ENCODE data around the gene SFRP4.

SFRP4 gene

GRCh38 chr7:37901890-37902524, 14.6 kb downstream of the SFRP4 start:
- Histone ChIP-seq H3K79me2 (no peaks in the 10 kb centered on the region), H3K4me2 (ENCODE audit: low read length) (no peak overlapping the region), H3K4me1 (peaks cover 8% of the 10 kb centered on the region), H3K36me3 (ENCODE audit: control insufficient read depth, insufficient read depth, low read length) (no peaks in the 10 kb centered on the region), H3K9ac (no peak overlapping the region), H2AFZ (peak overlapping the region; percentile 43), H3K9me3 (ENCODE audit: control insufficient read depth, low read length) (no peaks in the 10 kb centered on the region), H3K27me3 (ENCODE audit: control insufficient read depth, insufficient read depth, low read length) (no peaks in the 10 kb centered on the region), H3K4me3 (ENCODE audit: low read depth, low read length) (no peak overlapping the region), H3K27ac (no peak overlapping the region)
- TF ChIP-seq CTCF (IDR thresholded peaks at IDR 0.05): no peak

GRCh38 chr7:37901236-37901827, 15.3 kb downstream of the SFRP4 start:
- H3K4me3 ChIP-seq (ENCODE audit: low read depth, low read length): no peak overlapping the region
- H3K36me3 ChIP-seq (ENCODE audit: control insufficient read depth, insufficient read depth, low read length): no peaks in the 10 kb centered on the region
- H3K79me2 ChIP-seq: no peaks in the 10 kb centered on the region
- no peaks in the 10 kb centered on the region for H3K27me3 ChIP-seq (ENCODE audit: control insufficient read depth, insufficient read depth, low read length)
- no peak overlapping the region for H2AFZ ChIP-seq
- peak; percentile 63 for TF ChIP-seq CTCF (IDR thresholded peaks at IDR 0.05)
- H3K27ac ChIP-seq: no peak overlapping the region
- no peak overlapping the region for H3K9ac ChIP-seq
- H3K4me1 ChIP-seq: peaks cover 8% of the 10 kb centered on the region
- H3K9me3 ChIP-seq (ENCODE audit: control insufficient read depth, low read length): no peaks in the 10 kb centered on the region
- H3K4me2 ChIP-seq (ENCODE audit: low read length): no peak overlapping the region

GRCh38 chr7:37899712-37900247, 16.8 kb downstream of the SFRP4 start:
- no peak for TF ChIP-seq CTCF (IDR thresholded peaks at IDR 0.05)
- Histone ChIP-seq H3K36me3 (ENCODE audit: control insufficient read depth, insufficient read depth, low read length) (no peaks in the 10 kb centered on the region), H3K9me3 (ENCODE audit: control insufficient read depth, low read length) (no peaks in the 10 kb centered on the region), H2AFZ (no peak overlapping the region), H3K27me3 (ENCODE audit: control insufficient read depth, insufficient read depth, low read length) (no peaks in the 10 kb centered on the region), H3K4me1 (peaks cover 8% of the 10 kb centered on the region), H3K4me3 (ENCODE audit: low read depth, low read length) (no peak overlapping the region), H3K9ac (no peak overlapping the region), H3K27ac (no peak overlapping the region), H3K4me2 (ENCODE audit: low read length) (no peak overlapping the region), H3K79me2 (no peaks in the 10 kb centered on the region)

DNA sequence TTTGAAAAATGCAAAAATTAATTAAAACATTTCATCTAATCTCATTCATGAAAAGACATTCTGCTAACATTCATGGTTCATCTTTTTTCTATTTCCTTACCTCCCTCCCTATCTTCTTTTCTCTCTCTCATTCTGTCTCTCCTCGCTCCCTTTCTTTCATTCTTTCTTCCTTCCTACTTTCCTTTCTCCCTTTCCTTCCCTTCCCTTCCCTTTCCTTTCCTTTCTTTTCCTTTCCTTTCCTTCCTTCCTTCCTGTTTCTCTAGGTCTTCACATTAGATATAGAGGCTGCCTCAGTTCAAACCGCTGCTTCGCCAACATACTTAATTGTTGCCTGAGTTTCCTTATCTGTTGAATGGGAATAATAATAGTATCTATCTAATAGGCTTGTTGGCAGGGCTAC, 21.9 kb downstream of the SFRP4 start:
- Histone ChIP-seq H3K27me3 (ENCODE audit: control insufficient read depth, insufficient read depth, low read length) (no peaks in the 10 kb centered on the region), H3K9ac (no peak overlapping the region), H3K27ac (no peak overlapping the region), H3K36me3 (ENCODE audit: control insufficient read depth, insufficient read depth, low read length) (no peaks in the 10 kb centered on the region), H3K79me2 (no peaks in the 10 kb centered on the region), H3K4me3 (ENCODE audit: low read depth, low read length) (no peak overlapping the region), H2AFZ (no peak overlapping the region), H3K4me1 (no peaks in the 10 kb centered on the region), H3K9me3 (ENCODE audit: control insufficient read depth, low read length) (no peaks in the 10 kb centered on the region), H3K4me2 (ENCODE audit: low read length) (no peak overlapping the region)
- no peak for TF ChIP-seq CTCF (IDR thresholded peaks at IDR 0.05)

GRCh38 chr7:37893359-37893758, 23.3 kb downstream of the SFRP4 start:
- TF ChIP-seq CTCF (IDR thresholded peaks at IDR 0.05): no peak
- no peaks in the 10 kb centered on the region for H3K4me1 ChIP-seq

More at GRCh38 chr7:37893359-37893758, 23.3 kb downstream of the SFRP4 start:
- Histone ChIP-seq H3K27ac (no peak overlapping the region), H3K79me2 (no peaks in the 10 kb centered on the region), H3K27me3 (ENCODE audit: control insufficient read depth, insufficient read depth, low read length) (no peaks in the 10 kb centered on the region), H3K4me3 (ENCODE audit: low read depth, low read length) (no peak overlapping the region), H3K36me3 (ENCODE audit: control insufficient read depth, insufficient read depth, low read length) (no peaks in the 10 kb centered on the region), H3K9me3 (ENCODE audit: control insufficient read depth, low read length) (no peaks in the 10 kb centered on the region), H3K4me2 (ENCODE audit: low read length) (no peak overlapping the region), H2AFZ (no peak overlapping the region), H3K9ac (no peak overlapping the region)
